Kidney (tissue), 14 donors: ENCODE measurements around the gene ARSG. TPM values are rescaled to one million over a fixed set of nuclear protein-coding genes. Genes with fewer than 3 reads are reported as not detected.
"Not testable (repeated sequence)": the region's sequence is repeated elsewhere in the genome, so short reads cannot be mapped to it uniquely, and the experiment has no call there.

Experiments
- DNase-seq, 5 donors: peaks; one replicate each; pipeline ENCODE4 v3.0.0-alpha.2; 2013 to 2020
- FAIRE-seq: peaks from 2 replicates; lab custom pipeline; 2012; peaks lifted over from hg19 to GRCh38; lab: Jason Lieb, UNC
- H3K27ac ChIP-seq, 2 donors: one replicate each; pipeline ENCODE4 v1.7.0; 2013; ENCODE audit warnings: low read depth in 2 of 2, low read length in 2 of 2, inconsistent platforms in 1 of 2
- H3K27me3 ChIP-seq: one replicate; pipeline ENCODE4 v1.7.1; 2013; ENCODE audit warnings: low read length, inconsistent platforms; ENCODE audit not compliant: control insufficient read depth, insufficient read depth
- H3K36me3 ChIP-seq, 3 donors: one replicate each; pipeline versions ENCODE4 v1.7.0 to v1.7.1; 2013; ENCODE audit warnings: low read length in 3 of 3, control low read depth in 1 of 3, inconsistent platforms in 1 of 3; ENCODE audit not compliant: insufficient read depth in 3 of 3, control insufficient read depth in 2 of 3
- H3K4me1 ChIP-seq, 3 donors: one replicate each; pipeline versions ENCODE4 v1.7.0 to v1.7.1; 2013; ENCODE audit warnings: low read length in 3 of 3, inconsistent platforms in 1 of 3, low read depth in 1 of 3; ENCODE audit not compliant: control insufficient read depth in 2 of 3, insufficient read depth in 2 of 3
- H3K4me3 ChIP-seq, 3 donors: one replicate each; pipeline versions ENCODE4 v1.7.0 to v1.8.1; 2013; ENCODE audit warnings: low read length in 3 of 3, control low read depth in 1 of 3, inconsistent platforms in 1 of 3
- H3K9ac ChIP-seq, 3 donors: one replicate each; pipeline versions ENCODE4 v1.7.0 to v1.7.1; 2013; ENCODE audit warnings: low read length in 3 of 3, control low read depth in 1 of 3, inconsistent platforms in 1 of 3
- H3K9me3 ChIP-seq, 3 donors: one replicate each; pipeline versions ENCODE4 v1.7.0 to v1.7.1; 2013; ENCODE audit warnings: low read length in 3 of 3, control low read depth in 1 of 3, inconsistent platforms in 1 of 3; ENCODE audit not compliant: control insufficient read depth in 2 of 3, insufficient read depth in 1 of 3
- intact Hi-C: fragments of 100-400 bp; cut with DNase I; formaldehyde crosslinking; loops from one replicate; pipeline ENCODE4 v1.11.1; 2022
- polyA plus RNA-seq: library from polyadenylated mRNA; stranded (reverse); fragments of 350-450 nt; fragmentation: Illumina TruSeq; extraction: RNeasy Lipid Tissue Mini Kit (QIAGEN cat#74804); gene quantifications from one replicate; pipeline ENCODE4 v1.2.3, GENCODE V29; 2014; ENCODE audit warnings: low read depth, low replicate concordance; ENCODE audit not compliant: insufficient read depth
- total RNA-seq: library from RNA; stranded (reverse); fragmentation: NEBNext Ultra II Directional; extraction: Animal tissue kit (Norgen Biotek cat#: 25700); gene quantifications from one replicate; pipeline ENCODE4 v1.2.1, GENCODE V29; 2021
- TF ChIP-seq, protein P1 (sequence below): IDR thresholded peaks from 3 replicates; pipeline ENCODE4 v1.5.1; 2012; ENCODE audit warnings: mild to moderate bottlenecking, moderate library complexity, borderline replicate concordance; ENCODE audit not compliant: insufficient read depth; ENCODE audit errors: extremely low read depth
- donor health status: control.
- donor health status: control.
- donor health status: control.
- donor health status: control.
- donor health status: control.
- donor health status: DM: yes; HTN: yes; CAD: no.
- donor health status: Normal renal cell carcinoma (clear cell type).

Gene ARSG
- total and polyA plus RNA-seq, 2 donors from 2014 or later = 5.0 to 12.6 TPM

DNA sequence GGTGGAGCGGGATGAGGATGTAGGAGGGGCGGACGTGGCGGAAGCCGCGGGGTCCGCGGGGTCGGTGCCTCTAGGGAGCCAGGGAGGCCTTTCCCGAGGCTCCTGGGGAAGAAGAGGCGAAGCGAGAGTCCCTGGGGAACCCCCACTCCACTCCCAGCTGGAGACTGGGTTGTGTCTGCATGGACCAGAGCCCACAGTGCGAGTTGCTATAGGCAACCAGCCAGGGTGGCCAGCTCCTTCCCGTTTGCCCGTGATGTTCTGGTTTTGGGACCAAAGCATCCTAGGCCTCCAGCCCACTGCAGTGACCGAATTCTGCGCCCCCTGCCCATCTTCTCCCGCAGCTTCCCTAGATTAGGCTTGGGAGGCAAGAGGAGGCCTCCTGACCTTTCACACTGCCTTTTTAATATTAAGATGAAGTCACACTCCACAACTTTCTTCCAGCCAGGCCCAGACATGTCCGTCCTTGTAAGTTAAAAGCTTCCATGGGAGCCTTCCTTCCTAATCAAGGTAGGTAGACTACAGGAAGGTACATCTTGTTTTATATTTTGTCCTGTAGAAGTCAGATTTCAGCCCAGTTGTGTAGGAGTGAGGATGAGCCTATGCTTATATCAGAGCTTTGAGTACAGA lies 43.0 kb upstream of the ARSG start:
- TF ChIP-seq, protein P1, sequence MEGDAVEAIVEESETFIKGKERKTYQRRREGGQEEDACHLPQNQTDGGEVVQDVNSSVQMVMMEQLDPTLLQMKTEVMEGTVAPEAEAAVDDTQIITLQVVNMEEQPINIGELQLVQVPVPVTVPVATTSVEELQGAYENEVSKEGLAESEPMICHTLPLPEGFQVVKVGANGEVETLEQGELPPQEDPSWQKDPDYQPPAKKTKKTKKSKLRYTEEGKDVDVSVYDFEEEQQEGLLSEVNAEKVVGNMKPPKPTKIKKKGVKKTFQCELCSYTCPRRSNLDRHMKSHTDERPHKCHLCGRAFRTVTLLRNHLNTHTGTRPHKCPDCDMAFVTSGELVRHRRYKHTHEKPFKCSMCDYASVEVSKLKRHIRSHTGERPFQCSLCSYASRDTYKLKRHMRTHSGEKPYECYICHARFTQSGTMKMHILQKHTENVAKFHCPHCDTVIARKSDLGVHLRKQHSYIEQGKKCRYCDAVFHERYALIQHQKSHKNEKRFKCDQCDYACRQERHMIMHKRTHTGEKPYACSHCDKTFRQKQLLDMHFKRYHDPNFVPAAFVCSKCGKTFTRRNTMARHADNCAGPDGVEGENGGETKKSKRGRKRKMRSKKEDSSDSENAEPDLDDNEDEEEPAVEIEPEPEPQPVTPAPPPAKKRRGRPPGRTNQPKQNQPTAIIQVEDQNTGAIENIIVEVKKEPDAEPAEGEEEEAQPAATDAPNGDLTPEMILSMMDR = no peak
- no peaks in the 10 kb centered on the region for H3K9me3 ChIP-seq
- peaks cover 0 to 6% (median 2%) of the 10 kb centered on the region in 3 donors for H3K36me3 ChIP-seq
- intact Hi-C loops = no loop called here
- FAIRE-seq = no peak
- peak overlapping the region; percentile 89 to 95 for H3K27ac ChIP-seq
- peak overlapping the region; percentile 57 to 96 (median 95) for H3K9ac ChIP-seq
- H3K4me1 ChIP-seq = peaks cover 0 to 4% (median 3%) of the 10 kb centered on the region in 3 donors
- peak overlapping the region; percentile 67 to 84 (median 74) for H3K4me3 ChIP-seq
- no peak for DNase-seq
- H3K27me3 ChIP-seq = no peaks in the 10 kb centered on the region

DNA sequence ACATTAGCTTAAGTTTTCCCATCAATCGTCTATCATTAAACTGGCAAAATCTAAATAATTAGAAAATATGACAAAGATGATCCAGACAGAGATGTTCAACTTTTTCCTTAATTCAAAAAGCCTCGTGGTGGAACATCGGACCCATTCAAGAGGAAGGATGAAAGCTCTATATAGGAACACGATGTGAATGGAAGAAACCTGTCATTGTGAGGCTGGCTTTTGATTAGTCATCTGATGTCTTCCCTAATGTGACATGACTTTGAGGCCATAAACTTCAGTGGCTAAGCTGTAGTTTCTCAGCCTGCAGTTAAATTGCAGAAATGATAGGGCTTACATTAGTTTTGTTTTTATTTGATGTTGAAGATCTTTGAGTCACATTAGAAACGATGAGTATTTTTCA lies 42.4 kb upstream of the ARSG start:
- Histone ChIP-seq H3K4me1 (peaks cover 0 to 4% (median 3%) of the 10 kb centered on the region in 3 donors), H3K9me3 (no peaks in the 10 kb centered on the region), H3K27ac (peak overlapping the region; percentile 89 to 95), H3K4me3 (peak overlapping the region in 1 of 3 donors; percentile 74), H3K36me3 (peaks cover 0 to 6% (median 2%) of the 10 kb centered on the region in 3 donors), H3K9ac (peak overlapping the region in 2 of 3 donors; percentile 57 to 95), H3K27me3 (no peaks in the 10 kb centered on the region)
- FAIRE-seq (no peak), DNase-seq (no peak)
- intact Hi-C loops = no loop called here
- TF ChIP-seq, protein P1 = no peak

DNA sequence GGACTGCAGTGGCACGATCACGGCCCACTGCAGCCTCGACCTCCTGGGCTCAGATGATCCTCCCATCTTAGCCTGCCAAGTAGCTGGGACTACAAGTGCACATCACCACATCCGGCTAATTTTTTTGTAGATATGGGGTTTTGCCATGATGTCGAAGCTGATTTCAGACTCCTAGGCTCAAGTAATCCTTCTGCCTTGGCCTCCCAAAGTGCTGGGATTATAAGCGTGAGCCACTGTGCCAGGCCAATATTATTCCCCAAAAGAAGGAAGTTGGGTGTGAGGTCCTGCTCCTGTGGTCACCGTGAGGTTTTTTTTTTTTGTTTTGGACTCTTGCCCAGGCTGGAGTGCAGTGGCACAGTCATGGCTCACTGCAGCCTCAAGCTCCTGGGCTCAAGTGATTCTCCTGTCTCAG lies 41.9 kb upstream of the ARSG start:
- peaks cover 0 to 4% (median 3%) of the 10 kb centered on the region in 3 donors for H3K4me1 ChIP-seq
- peaks cover 2 to 6% (median 2%) of the 10 kb centered on the region in 3 donors for H3K36me3 ChIP-seq
- H3K27ac ChIP-seq = no peak overlapping the region
- DNase-seq (no peak), FAIRE-seq (no peak)
- H3K9ac ChIP-seq = peak overlapping the region in 1 of 3 donors; percentile 95
- intact Hi-C loops = no loop called here
- no peaks in the 10 kb centered on the region for H3K9me3 ChIP-seq
- H3K27me3 ChIP-seq = no peaks in the 10 kb centered on the region
- TF ChIP-seq, protein P1 = no peak
- H3K4me3 ChIP-seq = no peak overlapping the region

DNA sequence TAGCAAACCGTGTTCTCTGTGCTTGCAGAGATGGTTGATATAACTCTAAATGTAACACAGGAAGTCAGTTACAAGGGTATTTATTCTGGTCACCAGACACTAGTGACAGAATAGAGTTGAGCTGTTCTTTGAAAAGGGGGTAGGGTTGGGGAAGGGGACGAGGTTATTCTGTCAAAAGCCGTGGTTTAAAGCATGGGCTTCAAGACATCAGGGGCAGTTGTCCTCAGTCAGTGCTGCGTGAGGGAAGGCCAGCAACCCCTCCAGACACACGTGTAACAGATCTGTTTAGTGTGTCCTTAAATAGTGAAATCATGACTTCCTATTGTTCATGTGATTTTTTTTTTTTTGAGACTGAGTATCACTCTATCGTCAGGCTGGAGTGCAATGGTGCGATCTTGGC lies 37.9 kb upstream of the ARSG start:
- H3K36me3 ChIP-seq, DNase-seq, intact Hi-C loops, H3K9me3 ChIP-seq, H3K4me3 ChIP-seq, H3K27me3 ChIP-seq, H3K27ac ChIP-seq, FAIRE-seq, H3K9ac ChIP-seq, H3K4me1 ChIP-seq: not testable (repeated sequence)
